Vagina (tissue), 2 donors: ENCODE data around the gene CYTH2. TPM values are rescaled to one million over a fixed set of nuclear protein-coding genes. Genes with fewer than 3 reads are reported as not detected.

Experiments used
- DNase-seq, 2 donors: peaks; one replicate each; pipeline ENCODE4 v3.0.0-alpha.2; 2017; ENCODE audit errors: extremely low spot score in 2 of 2
- H3K27ac ChIP-seq: fragments of 200-600 bp; sonication (generic); one replicate; pipeline ENCODE4 v1.5.1; 2019
- H3K27me3 ChIP-seq: fragments of 200-600 bp; sonication (generic); one replicate; pipeline ENCODE4 v1.5.1; 2019
- H3K36me3 ChIP-seq, 2 donors: fragments of 200-600 bp; sonication (generic); one replicate each; pipeline ENCODE4 v1.5.1; 2017 to 2019
- H3K4me1 ChIP-seq: fragments of 200-600 bp; sonication (generic); one replicate; pipeline ENCODE4 v1.5.1; 2019
- H3K4me3 ChIP-seq, 2 donors: fragments of 200-600 bp; sonication (generic); 1 replicate in 1 of 2; 2 replicates in 1 of 2; pipeline ENCODE4 v1.5.1; 2016 to 2019
- H3K9me3 ChIP-seq: fragments of 200-600 bp; sonication (generic); one replicate; pipeline ENCODE4 v1.5.1; 2019
- POLR2A ChIP-seq, 2 donors: fragments of 450-650 bp; IDR thresholded peaks; one replicate each; pipeline ENCODE4 v1.6.1; 2017; ENCODE audit warnings: antibody characterized with exemption in 2 of 2, mild to moderate bottlenecking in 2 of 2, moderate library complexity in 2 of 2
- POLR2AphosphoS5 ChIP-seq, 2 donors: sonication (generic); formaldehyde crosslinking; IDR thresholded peaks; one replicate each; pipeline ENCODE4 v1.9.0; 2017; ENCODE audit warnings: antibody characterized with exemption in 2 of 2, mild to moderate bottlenecking in 2 of 2, low read depth in 1 of 2; ENCODE audit not compliant: insufficient read depth in 1 of 2
- intact Hi-C: fragments of 100-400 bp; cut with DNase I; formaldehyde crosslinking; loops from one replicate; pipeline ENCODE4 v1.15.1; 2023
- total RNA-seq: library from RNA; depleted of rRNA; stranded (reverse); fragments of >200 nt; gene quantifications from one replicate; pipeline ENCODE4 v1.2.3, GENCODE V29; 2016
- TF ChIP-seq, protein P1 (sequence below), 3 experiments: fragments of 450-650 bp in 2 of 3; fragments of 200-600 bp in 1 of 3; sonication (generic) in 1 of 3; IDR thresholded peaks; one replicate each; pipeline ENCODE4 v1.5.1; 2017 to 2019; ENCODE audit warnings: antibody characterized with exemption in 3 of 3, mild to moderate bottlenecking in 2 of 3, moderate library complexity in 2 of 3

Gene CYTH2
- total RNA-seq, 1 donor from 2014 or later: 87.2 TPM

DNA sequence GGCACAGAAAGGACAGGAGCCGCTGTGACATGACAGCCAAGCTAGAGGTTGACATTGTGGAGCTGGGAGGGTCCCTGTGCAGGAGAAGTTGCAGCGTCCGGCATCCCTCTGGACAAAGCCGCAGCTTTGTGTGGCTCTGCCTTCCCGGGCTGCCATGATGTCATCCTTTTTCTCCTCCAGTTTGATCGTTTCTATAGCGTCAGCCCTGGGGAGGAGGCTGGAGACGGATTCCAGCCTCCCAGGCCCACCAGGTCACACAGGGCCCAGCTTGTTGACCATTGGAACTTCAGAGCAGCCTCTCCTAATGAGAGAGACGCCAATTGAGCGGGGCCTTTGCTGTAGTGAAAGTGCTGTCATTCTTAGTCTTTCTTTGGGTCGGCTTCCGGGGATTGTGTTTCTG, 17.5 kb upstream of the CYTH2 start:
- no peak overlapping the region for H3K4me3 ChIP-seq
- intact Hi-C loops: no loop called here
- peaks cover 7% of the 10 kb centered on the region for H3K4me1 ChIP-seq
- no peaks in the 10 kb centered on the region for H3K9me3 ChIP-seq
- no peak overlapping the region for H3K27ac ChIP-seq
- no peak for DNase-seq
- no peaks in the 10 kb centered on the region for H3K27me3 ChIP-seq
- H3K36me3 ChIP-seq: peaks cover 3 to 74% of the 10 kb centered on the region in 2 donors
- no peak for TF ChIP-seq POLR2A (IDR thresholded peaks at IDR 0.05)

DNA sequence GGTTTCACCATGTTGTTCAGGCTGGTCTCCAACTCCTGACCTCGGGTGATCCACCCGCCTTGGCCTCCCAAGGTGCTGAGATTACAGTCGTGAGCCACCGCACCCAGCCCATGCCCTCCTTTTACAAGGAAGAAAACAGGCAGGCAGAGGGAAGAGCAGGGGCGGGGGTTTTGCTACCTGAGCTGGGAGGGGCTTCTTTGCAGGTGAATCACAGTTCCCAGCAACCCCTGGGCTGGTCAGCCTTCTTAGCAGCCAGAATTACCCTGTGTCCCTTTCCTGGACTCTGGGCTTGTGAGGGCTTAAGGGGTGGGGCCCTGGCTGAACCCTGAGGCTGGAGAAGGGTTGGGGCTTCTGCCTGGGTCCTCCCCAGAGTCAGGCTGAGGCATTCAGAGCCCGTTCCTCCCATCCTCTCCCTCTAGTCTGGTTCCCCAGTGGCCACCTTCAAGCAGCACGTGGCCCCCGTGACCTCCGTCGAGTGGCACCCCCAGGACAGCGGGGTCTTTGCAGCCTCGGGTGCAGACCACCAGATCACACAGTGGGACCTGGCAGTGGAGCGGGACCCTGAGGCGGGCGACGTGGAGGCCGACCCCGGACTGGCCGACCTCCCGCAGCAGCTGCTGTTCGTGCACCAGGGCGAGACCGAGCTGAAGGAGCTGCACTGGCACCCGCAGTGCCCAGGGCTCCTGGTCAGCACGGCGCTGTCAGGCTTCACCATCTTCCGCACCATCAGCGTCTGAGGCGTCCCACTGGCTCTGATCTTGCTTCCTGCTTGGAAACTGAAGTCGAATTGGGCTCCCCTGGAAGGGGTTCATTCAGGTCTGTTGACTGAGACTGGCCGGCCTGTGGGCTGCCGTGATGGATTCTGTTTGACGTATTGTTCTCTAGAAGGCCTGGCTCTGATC, 16.6 kb upstream of the CYTH2 start:
- no peak for DNase-seq
- Histone ChIP-seq H3K36me3 (peaks cover 3 to 75% of the 10 kb centered on the region in 2 donors), H3K27me3 (no peaks in the 10 kb centered on the region), H3K27ac (no peak overlapping the region), H3K9me3 (no peaks in the 10 kb centered on the region), H3K4me3 (no peak overlapping the region), H3K4me1 (no peaks in the 10 kb centered on the region)
- TF ChIP-seq POLR2A (IDR thresholded peaks at IDR 0.05) (no peak), POLR2AphosphoS5 (IDR thresholded peaks at IDR 0.05; ENCODE audit: insufficient read depth in 1 of 2, low read depth in 1 of 2) (no peak)
- TF ChIP-seq, protein P1, sequence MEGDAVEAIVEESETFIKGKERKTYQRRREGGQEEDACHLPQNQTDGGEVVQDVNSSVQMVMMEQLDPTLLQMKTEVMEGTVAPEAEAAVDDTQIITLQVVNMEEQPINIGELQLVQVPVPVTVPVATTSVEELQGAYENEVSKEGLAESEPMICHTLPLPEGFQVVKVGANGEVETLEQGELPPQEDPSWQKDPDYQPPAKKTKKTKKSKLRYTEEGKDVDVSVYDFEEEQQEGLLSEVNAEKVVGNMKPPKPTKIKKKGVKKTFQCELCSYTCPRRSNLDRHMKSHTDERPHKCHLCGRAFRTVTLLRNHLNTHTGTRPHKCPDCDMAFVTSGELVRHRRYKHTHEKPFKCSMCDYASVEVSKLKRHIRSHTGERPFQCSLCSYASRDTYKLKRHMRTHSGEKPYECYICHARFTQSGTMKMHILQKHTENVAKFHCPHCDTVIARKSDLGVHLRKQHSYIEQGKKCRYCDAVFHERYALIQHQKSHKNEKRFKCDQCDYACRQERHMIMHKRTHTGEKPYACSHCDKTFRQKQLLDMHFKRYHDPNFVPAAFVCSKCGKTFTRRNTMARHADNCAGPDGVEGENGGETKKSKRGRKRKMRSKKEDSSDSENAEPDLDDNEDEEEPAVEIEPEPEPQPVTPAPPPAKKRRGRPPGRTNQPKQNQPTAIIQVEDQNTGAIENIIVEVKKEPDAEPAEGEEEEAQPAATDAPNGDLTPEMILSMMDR (IDR thresholded peaks at IDR 0.05): no peak
- intact Hi-C loops: no loop called here

DNA sequence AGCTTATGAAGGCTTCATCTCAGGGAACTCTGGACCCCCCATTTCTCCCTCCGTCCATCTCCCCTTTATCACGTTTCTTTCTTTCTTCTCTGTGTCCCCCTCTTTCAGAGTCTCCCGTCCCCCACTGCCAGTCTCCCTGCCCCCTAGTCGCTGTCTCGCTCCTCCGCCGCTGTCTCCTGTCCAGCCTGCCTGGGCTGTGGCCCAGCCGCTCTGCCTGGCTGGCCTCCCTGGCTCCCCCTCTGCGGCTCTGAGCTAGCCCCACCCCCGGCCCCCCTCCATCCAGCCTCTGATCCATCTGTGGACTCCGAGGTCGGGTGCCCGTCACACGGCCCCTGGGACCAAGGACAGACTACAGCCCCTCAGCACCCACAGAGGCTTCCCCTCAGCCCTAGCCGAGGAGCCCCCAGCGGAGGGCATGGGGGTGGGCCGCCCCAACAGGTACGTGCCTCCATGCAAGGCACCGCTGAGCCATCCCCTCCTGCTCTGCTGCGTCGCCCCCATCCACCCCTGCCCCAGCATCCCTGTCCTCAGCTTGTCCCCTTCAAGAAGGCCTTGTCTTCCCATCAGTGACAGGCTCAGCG, 14.9 kb upstream of the CYTH2 start:
- Histone ChIP-seq H3K9me3 (no peaks in the 10 kb centered on the region), H3K4me1 (no peaks in the 10 kb centered on the region), H3K27ac (no peak overlapping the region), H3K36me3 (peaks cover 3 to 62% of the 10 kb centered on the region in 2 donors), H3K4me3 (no peak overlapping the region), H3K27me3 (no peaks in the 10 kb centered on the region)
- intact Hi-C loops: no loop called here
- DNase-seq: no peak
- TF ChIP-seq POLR2AphosphoS5 (IDR thresholded peaks at IDR 0.05; ENCODE audit: insufficient read depth in 1 of 2, low read depth in 1 of 2): no peak
- no peak for TF ChIP-seq POLR2A (IDR thresholded peaks at IDR 0.05)
- TF ChIP-seq, protein P1 (IDR thresholded peaks at IDR 0.05): no peak

DNA sequence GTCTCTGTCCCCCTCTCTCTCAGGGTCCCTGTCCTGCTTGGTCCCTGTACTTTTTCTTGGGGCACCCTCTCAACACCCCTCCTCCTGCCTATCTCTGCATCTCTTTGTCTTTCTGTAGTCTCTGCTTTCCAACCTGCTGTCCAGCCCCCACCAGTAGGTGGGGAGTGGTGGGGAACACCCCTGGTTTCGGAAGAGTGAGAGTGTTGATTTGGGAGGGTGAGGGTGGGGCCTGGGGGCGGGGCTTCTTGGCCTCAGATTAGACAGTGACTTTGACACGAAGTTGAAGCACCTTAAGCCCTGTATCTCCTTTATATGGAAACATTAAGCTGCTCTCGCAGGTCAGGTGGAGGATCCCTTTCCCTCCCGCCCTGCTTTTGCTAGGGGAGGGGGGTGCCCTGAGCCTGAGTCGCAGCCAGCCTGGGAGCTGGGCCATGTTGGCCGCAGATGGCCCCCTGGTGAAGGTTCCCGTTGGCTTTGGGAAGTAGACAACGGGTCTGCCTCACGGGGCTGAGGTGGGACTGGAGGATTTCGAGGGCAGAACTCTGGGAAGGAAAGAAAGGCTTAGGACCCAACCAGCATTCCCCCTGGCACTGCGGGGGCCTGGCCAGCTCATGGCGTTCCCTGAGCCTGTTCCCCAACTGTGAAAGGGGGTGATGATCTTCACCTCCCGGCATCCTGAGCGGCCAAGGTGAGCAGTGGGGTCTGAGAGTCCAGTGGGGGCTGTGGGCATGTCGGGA, 13.8 kb upstream of the CYTH2 start, which contains the start of gene KCNJ14:
Gene KCNJ14 (plus strand): TSS at position 404 of the 737 bp plus-strand sequence. CDS start 6,151 bp downstream, outside the sequence.
- Histone ChIP-seq H3K27me3 (no peaks in the 10 kb centered on the region), H3K4me1 (no peaks in the 10 kb centered on the region), H3K9me3 (no peaks in the 10 kb centered on the region), H3K36me3 (peaks cover 0 to 52% of the 10 kb centered on the region in 2 donors), H3K27ac (no peak within 1 kb of the TSS), H3K4me3 (no peak within 1 kb of the TSS)
- DNase-seq: no peak
- TF ChIP-seq POLR2A (IDR thresholded peaks at IDR 0.05) (no peak), POLR2AphosphoS5 (IDR thresholded peaks at IDR 0.05; ENCODE audit: insufficient read depth in 1 of 2, low read depth in 1 of 2) (no peak)
- TF ChIP-seq, protein P1 (IDR thresholded peaks at IDR 0.05): no peak
- intact Hi-C loops: no loop called here

DNA sequence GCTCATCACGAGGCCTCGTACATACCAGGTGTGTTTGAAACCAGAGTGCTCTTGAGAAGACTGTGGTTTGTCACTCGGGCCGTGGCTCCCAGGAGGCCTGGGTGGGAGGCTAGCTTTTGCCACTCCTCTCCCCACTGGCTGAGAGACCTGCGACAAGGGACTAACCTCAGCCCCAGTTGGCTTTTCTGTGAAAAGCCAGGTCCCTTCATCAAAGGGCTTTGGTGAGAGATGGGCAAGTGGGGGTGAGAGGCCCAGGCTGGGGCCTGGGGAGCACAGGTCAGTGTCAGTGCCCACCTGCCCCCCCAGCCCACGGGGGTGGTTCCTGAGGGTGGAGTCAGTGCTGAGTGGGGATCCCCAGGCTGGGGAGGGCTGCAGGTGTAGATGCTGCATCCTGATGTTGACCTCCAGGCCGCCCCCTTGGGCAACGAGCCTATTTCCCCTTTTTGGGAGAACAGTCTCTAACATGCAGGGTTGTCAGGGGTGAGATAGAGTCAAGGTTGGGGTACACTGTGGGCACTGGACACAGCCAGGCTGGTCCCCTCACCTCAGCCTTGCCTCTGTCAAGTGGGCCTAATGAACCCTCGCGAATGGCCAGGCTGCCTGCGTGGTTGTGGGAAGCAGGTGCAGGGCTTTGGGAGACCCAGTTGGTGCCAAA, 13.1 kb upstream of the CYTH2 start:
- Histone ChIP-seq H3K9me3 (no peaks in the 10 kb centered on the region), H3K27ac (no peak overlapping the region), H3K36me3 (peaks cover 0 to 45% of the 10 kb centered on the region in 2 donors), H3K4me3 (no peak overlapping the region), H3K4me1 (no peaks in the 10 kb centered on the region), H3K27me3 (no peaks in the 10 kb centered on the region)
- intact Hi-C loops: no loop called here
- TF ChIP-seq POLR2A (IDR thresholded peaks at IDR 0.05) (no peak), POLR2AphosphoS5 (IDR thresholded peaks at IDR 0.05; ENCODE audit: insufficient read depth in 1 of 2, low read depth in 1 of 2) (no peak)
- TF ChIP-seq, protein P1 (IDR thresholded peaks at IDR 0.05): no peak
- no peak for DNase-seq
